ENCODE results near the gene HDAC1.
"Not testable (repeated sequence)": the region's sequence is repeated elsewhere in the genome, so short reads cannot be mapped to it uniquely, and the experiment has no call there.

Gene HDAC1

GRCh38 chr1:32291708-32292538, at the start of gene HDAC1:
HDAC1 (plus strand) TSS chr1:32292083; CDS start chr1:32292170, 87 bp downstream.
- in situ Hi-C loops (cut with MboI; ENCODE audit: low sequenced_read_pairs) = no loop called here

GRCh38 chr1:32242341-32242851, 49.5 kb upstream of the HDAC1 start:
- in situ Hi-C loops (cut with MboI; ENCODE audit: low sequenced_read_pairs) = no loop called here

DNA sequence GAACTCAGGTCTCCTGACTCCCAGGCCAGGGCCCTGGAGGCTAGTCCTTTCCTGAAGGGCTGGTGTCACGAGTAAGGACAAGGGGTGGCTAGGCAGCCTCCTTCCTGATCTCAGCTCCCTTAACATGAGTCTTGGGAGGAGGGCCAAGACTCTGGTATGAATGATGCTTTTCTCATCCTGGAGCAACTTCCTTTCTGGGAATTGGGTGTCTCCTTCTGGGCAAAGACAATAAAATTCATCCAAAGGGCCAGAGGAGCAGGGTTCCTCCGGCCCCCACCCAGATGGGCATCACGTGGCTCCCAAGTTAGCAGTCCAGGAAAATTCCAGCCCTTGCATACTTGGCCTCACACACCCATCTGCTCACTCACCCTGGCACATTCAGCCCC, 45.0 kb upstream of the HDAC1 start, which contains the start of gene FAM167B:
FAM167B (plus strand) TSS at position 335 of the 386 bp plus-strand sequence. CDS start 200 bp downstream, outside the sequence.
- in situ Hi-C loops (cut with MboI; ENCODE audit: low sequenced_read_pairs) = no loop called here

- in situ Hi-C loops (cut with MboI; ENCODE audit: low sequenced_read_pairs) = no loop called here
Observed at GRCh38 chr1:32247452-32247851, 44.4 kb upstream of the HDAC1 start.

DNA sequence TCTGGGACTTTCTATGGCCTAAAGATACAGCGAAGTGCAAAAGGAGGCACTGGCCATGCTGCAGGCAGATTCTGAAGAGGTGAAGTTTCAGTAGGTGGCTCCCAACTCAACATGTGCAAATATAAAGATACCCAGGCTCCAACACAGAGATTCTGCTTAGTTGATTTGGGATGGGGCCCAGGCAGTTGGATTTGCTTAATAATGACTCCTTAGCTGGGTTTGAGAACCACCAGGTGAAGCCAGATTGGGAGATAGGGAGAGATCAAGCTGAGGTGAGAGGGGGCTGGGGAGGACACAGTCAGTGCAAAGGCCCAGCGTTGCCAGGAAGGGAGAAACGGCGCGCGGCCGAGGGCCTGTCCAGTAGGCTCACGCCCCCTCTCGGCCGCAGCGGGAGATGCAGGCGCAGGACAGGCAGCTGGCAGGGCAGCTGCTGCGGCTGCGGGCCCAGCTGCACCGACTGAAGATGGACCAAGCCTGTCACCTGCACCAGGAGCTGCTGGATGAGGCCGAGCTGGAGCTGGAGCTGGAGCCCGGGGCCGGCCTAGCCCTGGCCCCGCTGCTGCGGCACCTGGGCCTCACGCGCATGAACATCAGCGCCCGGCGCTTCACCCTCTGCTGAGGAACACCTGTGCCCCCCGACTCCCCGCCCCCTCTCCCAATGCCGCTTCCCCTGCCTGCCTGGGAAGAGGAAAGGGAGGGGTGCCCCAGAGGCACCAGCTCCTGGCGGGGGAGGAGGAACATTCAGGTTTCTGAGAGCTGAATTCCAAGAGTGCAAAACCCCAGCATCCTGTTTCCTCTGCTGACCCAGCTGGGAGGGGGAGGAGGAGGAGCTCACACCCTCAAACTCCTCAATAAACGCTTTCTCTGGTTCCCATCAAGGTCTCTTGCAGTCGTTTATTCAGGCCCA, 43.6 kb upstream of the HDAC1 start:
- in situ Hi-C loops (cut with MboI; ENCODE audit: low sequenced_read_pairs) = no loop called here

- in situ Hi-C loops (cut with MboI; ENCODE audit: low sequenced_read_pairs) = no loop called here
Observed at GRCh38 chr1:32249831-32250525, 41.9 kb upstream of the HDAC1 start.

DNA sequence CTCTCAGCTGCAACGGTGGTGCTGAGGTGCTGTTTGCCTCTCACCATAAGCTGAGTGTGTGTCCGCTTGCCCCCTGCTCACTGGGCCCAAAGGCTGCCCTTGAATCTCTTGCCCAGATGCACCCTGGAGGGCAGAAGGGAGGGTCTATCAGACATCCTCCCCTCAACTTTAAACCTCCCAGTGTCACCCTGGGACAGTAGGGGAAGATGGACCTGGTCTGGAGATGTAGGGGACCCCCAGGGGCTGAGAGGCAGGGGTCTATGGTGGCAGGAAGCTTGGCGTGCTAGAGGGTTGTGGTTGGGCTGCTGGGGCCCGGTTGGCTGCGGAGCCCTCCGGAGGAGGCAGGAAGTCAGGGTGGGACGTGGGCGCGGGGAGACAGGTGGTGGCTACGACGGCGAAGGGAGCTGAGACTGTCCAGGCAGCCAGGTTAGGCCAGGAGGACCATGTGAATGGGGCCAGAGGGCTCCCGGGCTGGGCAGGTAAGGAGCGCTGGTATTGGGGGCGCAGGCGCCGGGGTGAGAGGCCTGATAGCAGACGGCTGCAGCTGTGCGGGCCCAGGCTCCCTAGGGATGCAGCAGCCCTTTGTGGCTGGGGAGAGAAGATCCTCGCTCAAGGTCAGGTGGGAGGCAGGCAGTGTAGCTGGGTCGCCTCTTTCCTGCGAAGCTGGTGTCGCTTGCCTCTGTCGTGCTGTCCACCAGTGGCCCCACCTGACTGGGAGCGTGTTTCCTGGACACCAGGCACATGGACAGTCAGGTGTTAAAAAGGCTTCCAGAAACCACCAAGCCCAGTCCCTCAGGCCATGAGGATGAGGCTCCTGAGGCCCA, 40.8 kb upstream of the HDAC1 start, which contains the start of gene LCK:
LCK (plus strand) TSS at position 373 of the 824 bp plus-strand sequence. CDS start 23,065 bp downstream, outside the sequence.
- in situ Hi-C loops (cut with MboI; ENCODE audit: low sequenced_read_pairs) = no loop called here

DNA sequence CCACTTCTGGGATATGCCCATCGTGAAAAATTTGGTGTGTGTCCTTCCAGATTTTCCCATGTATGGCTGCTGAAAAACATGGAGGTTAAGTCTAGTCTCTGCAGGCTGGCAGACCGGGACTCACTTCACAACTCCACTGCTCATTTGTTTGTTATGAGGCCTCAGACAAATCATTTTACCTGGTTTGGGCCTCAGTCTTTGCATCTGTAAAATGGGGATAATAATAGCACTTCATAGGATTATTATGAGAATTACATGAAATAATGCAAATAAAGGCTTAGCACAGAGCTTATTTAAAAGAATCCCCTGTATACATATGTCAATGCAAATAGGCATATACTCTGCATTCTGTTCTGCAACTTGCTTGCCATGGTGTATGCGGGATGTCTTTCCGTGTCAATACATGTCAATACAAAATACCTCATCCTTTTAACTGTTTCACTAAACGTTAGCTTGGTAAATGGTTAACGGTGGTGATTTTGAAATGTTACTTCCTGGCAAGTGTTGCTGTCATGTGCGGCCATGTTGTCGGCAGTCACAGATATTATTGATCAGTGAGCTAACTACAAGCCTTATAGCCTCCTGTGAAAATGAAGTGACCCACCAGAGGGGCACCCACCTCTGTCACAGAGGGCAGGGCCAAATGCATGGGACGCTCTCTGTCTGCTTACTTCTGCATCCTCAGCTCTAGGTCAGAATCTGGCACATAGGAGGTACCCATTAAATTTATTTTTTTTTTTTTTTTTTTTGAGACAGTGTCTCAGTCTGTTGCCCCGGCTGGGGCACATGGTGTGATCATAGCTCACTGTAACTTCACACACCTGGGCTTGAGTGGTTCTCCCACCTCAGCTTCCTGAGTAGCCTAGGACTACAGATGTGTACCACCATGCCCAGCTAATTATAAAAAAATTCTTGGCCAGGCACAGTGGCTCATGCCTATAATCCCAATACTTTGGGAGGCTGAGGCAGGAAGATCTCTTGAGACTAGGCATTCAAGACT, 36.5 kb upstream of the HDAC1 start:
- in situ Hi-C loops (cut with MboI; ENCODE audit: low sequenced_read_pairs) = no loop called here

DNA sequence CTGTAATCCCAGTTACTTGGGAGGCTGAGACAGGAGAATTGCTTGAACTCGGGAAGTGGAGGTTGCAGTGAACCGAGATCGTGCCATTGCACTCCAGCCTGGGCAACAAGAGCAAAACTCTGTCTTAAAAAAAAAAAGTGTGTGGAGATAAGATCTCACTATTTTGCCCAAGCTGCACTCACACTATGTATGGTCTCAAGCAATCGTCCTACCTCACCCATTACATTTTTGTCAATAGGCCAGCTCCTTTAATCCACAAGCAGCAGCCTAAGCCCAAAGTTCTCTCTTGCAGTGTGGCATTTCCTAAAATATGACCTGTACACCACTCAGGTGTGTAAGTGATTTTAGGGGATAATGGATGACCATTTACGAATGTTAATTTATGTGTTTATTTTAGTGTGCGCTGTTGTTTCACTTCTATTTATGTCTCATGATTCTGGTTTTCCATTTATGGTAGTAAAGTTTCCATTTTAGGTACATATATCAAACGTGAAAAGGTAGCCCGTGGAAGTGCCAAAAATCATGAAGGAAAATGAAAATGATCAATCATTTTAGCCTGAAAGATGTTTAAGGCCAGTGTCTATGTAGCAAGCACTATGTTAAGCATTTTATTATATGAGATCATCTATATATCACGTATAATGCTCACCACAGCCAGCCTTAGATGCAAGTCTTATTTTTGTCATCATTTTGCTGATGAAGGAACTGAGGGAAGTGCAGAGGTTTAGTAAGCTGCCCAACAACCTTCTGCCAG, 35.2 kb upstream of the HDAC1 start:
- in situ Hi-C loops (cut with MboI; ENCODE audit: low sequenced_read_pairs) = no loop called here

DNA sequence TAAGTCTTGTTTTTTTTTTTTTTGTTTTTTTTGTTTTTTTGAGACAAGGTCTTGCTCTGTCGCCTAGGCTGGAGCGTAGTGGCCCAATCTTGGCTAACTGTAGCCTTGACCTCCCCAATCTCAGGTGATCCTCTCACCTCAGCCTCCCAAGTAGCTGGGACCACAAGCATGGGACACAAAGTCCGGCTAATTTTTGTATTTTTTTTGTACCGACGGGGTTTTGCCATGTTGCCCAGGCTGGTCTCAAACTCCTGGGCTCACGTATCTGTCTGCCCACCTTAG, 34.7 kb upstream of the HDAC1 start:
- in situ Hi-C loops (cut with MboI; ENCODE audit: low sequenced_read_pairs) = no loop called here

DNA sequence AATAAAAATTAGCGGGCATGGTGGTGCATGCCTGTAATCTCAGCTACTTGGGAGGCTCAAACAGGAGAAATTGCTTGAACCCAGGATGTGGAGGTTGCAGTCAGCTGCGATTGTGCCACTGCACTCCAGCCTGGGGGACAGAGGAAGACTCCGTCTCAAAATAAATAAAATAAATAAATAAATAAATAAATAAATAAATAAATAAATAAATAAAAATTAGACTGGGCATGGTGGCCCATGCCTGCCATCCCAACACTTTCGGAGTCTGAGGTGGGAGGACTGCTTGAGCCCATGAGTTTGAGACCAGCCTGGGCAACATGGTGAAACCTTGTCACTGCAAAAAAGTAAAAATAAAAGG, 28.7 kb upstream of the HDAC1 start:
- in situ Hi-C loops (cut with MboI; ENCODE audit: low sequenced_read_pairs) = not testable (repeated sequence)

DNA sequence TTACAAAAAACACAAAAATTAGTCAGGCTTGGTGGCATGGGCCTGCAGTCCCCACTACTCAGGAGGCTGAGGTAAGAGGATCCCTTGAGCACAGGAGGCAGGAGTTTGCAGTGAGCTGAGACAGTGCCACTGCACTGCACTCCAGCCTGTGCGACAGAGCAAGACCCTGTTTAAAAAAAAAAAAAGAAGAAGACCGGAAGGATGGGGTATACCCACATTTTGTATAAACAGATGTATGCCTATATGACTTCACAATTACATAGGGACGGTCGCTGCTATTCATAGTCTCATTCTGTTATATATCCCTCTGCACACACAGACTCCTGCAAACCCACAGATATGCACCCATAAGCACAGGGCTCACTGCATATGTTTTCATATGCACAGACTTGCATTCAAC, 28.1 kb upstream of the HDAC1 start:
- in situ Hi-C loops (cut with MboI; ENCODE audit: low sequenced_read_pairs) = no loop called here

GRCh38 chr1:32265846-32266245, 26.0 kb upstream of the HDAC1 start:
- in situ Hi-C loops (cut with MboI; ENCODE audit: low sequenced_read_pairs) = no loop called here

GRCh38 chr1:32266921-32267591, 24.8 kb upstream of the HDAC1 start:
- in situ Hi-C loops (cut with MboI; ENCODE audit: low sequenced_read_pairs) = no loop called here

DNA sequence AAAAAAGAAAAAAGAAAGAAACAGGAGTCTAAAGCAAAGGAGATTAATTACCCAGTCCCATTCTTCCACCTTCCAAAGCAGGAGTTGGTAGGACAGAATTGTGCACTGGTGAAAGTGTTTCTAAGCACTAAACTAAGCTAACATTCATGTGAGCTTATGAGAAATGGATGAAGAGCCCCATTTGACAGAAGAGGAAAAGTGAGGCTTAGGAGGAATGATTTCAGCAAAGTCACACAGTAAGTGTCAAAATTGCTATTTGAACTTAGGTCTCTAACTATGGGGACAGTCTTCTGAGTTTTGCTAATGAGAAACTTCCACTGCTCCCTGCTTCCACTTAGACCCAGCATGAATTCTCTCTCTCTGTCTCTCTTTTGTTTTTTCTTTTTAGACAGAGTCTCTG, 22.1 kb upstream of the HDAC1 start:
- in situ Hi-C loops (cut with MboI; ENCODE audit: low sequenced_read_pairs) = no loop called here

DNA sequence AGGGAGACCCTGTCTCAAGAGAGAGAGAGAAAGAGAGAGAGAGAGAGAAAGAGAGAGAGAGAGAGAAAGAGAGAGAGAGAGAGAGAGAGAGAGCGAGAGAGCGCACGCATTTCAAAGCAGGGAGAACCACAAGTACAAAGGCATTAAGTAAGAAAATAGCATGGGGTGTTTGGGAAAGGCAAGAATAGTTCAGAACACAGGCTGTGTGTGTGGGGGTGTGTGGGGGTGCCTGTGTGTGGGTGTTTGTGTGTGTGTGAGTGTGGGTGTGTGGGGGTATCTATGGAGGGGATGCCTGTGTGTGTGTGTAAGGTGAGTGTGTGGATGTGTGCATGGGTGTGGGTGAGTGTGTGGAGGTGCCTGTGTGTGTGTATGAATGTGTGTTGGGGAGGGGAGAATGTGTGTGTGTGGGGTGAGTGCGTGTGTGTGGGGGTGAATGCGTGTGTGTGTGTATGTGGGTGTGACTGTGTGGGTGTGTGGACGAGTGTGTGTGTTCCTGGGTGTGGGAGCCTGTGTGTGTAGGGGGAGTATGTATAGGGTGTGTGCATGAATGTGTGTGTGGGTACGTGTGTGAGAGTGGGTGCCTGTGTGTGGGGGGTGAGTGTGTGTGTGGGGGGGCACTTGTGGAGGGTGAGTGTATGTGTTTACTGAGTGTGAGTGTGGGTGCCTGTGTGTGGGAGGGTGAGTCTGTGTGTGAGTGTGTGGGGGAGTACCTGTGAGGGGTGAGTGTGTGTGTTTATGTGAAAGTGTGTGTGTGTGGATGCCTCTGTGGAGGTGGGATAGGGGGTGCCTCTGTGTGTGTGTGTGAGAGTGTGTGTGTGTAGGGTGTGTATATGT, 19.1 kb upstream of the HDAC1 start:
- in situ Hi-C loops (cut with MboI; ENCODE audit: low sequenced_read_pairs) = no loop called here
